Liver (tissue), 3 donors: ENCODE results near the gene CMTM8.

Experiments used
- ATF3 ChIP-seq: IDR thresholded peaks from 2 replicates; pipeline ENCODE4 v1.6.1; 2016; ENCODE audit warnings: antibody characterized with exemption
- CTCF ChIP-seq: fragments of 150-350 bp; IDR thresholded peaks from 2 replicates; pipeline ENCODE4 v1.5.1; 2017; ENCODE audit warnings: improper control_type of control experiment, low read depth, low read length; ENCODE audit not compliant: missing input control
- FOXA1 ChIP-seq: IDR thresholded peaks from 2 replicates; pipeline ENCODE4 v1.6.1; 2016; ENCODE audit warnings: antibody characterized with exemption
- GABPA ChIP-seq, 2 donors: IDR thresholded peaks in 1 of 2; conservative IDR thresholded peaks in 1 of 2; 2 replicates each; pipeline ENCODE4 v1.6.1; 2016; ENCODE audit warnings: antibody characterized with exemption in 2 of 2, mild to moderate bottlenecking in 1 of 2, moderate library complexity in 1 of 2
- JUND ChIP-seq, 2 donors: IDR thresholded peaks; 2 replicates each; pipeline ENCODE4 v1.6.1; 2016; ENCODE audit warnings: antibody characterized with exemption in 2 of 2
- MAX ChIP-seq: IDR thresholded peaks from 2 replicates; pipeline ENCODE4 v1.6.1; 2016; ENCODE audit warnings: antibody characterized with exemption
- NR2F2 ChIP-seq: IDR thresholded peaks from 2 replicates; pipeline ENCODE4 v1.6.1; 2016; ENCODE audit warnings: antibody characterized with exemption
- RAD21 ChIP-seq, 2 donors: IDR thresholded peaks; 2 replicates each; pipeline ENCODE4 v1.6.1; 2016; ENCODE audit warnings: antibody characterized with exemption in 2 of 2, mild to moderate bottlenecking in 2 of 2
- REST ChIP-seq: IDR thresholded peaks from 2 replicates; pipeline ENCODE4 v1.6.1; 2016; ENCODE audit warnings: antibody characterized with exemption, mild to moderate bottlenecking
- RXRA ChIP-seq, 2 donors: IDR thresholded peaks; 2 replicates each; pipeline ENCODE4 v1.6.1; 2017 to 2018; ENCODE audit warnings: antibody characterized with exemption in 2 of 2, mild to moderate bottlenecking in 1 of 2
- SP1 ChIP-seq: IDR thresholded peaks from 2 replicates; pipeline ENCODE4 v1.6.1; 2018; ENCODE audit warnings: antibody characterized with exemption, mild to moderate bottlenecking
- TAF1 ChIP-seq: conservative IDR thresholded peaks from 2 replicates; pipeline ENCODE4 v1.6.1; 2016; ENCODE audit warnings: antibody characterized with exemption, mild to moderate bottlenecking
- YY1 ChIP-seq: IDR thresholded peaks from 2 replicates; pipeline ENCODE4 v1.6.1; 2016; ENCODE audit warnings: antibody characterized with exemption, mild to moderate bottlenecking
- ZBTB33 ChIP-seq: IDR thresholded peaks from 2 replicates; pipeline ENCODE4 v1.6.1; 2016; ENCODE audit warnings: antibody characterized with exemption
- donor health status: healthy.
- donor health status: healthy.

- TF ChIP-seq CTCF, result no peak
- TF ChIP-seq ZBTB33, result no peak
- no peak for TF ChIP-seq MAX
- no peak for TF ChIP-seq TAF1
- TF ChIP-seq JUND (IDR thresholded peaks at IDR 0.05), result no peak
- no peak for TF ChIP-seq RAD21 (IDR thresholded peaks at IDR 0.05)
- TF ChIP-seq REST, result no peak
- peak; percentile 60 for TF ChIP-seq NR2F2
- no peak for TF ChIP-seq SP1
- TF ChIP-seq GABPA (IDR thresholded peaks at IDR 0.05 in 1 of 2, conservative IDR thresholded peaks at IDR 0.05 in 1 of 2), result peak in 1 of 2 donors; percentile 3
- TF ChIP-seq YY1, result no peak
- TF ChIP-seq FOXA1, result no peak
- TF ChIP-seq RXRA (IDR thresholded peaks at IDR 0.05), result no peak
- no peak for TF ChIP-seq ATF3
Observed at GRCh38 chr3:32285891-32286290, 47.4 kb downstream of the CMTM8 start.
